K562 (cell line): Measurements from ENCODE around the gene PLCL2. TPM values are rescaled to one million over a fixed set of nuclear protein-coding genes. Genes with fewer than 3 reads are reported as not detected.

Experiments
- ATAC-seq: fragments of 200-7000 bp; cut with Tn5 transposase; 3 replicates; pipeline ENCODE4 v1.9.1; 2020; ENCODE audit warnings: moderate library complexity
- BruUV-seq: library from RNA; stranded (reverse); fragments of 400-500 nt; replicated peaks from 2 replicates; lab custom pipeline; 2021; lab: Mats Ljungman, UMichigan
- CTCF ChIA-PET: fragments of 300-600 bp; formaldehyde crosslinking; extraction: SDS; loops from one replicate; lab custom pipeline; 2021; ENCODE audit warnings: low intra/inter-chr PET ratio; lab: Yijun Ruan, JAX
- POLR2A ChIA-PET: fragments of 300-600, 350-650 bp; sonication (Branson Sonifier 250); formaldehyde crosslinking; extraction: SDS; loops from one replicate; lab custom pipeline; 2021; ENCODE audit warnings: antibody characterized with exemption, inconsistent platforms; lab: Yijun Ruan, JAX
- DNase-seq, 4 experiments: peaks; one replicate each; pipeline versions ENCODE4 v3.0.0 to v3.0.0-alpha.2; 2011 to 2018; ENCODE audit warnings: low spot score in 3 of 4, mixed read lengths in 3 of 4; ENCODE audit errors: extremely low read depth in 1 of 4
- FAIRE-seq: peaks from 2 replicates; lab custom pipeline; 2011; peaks lifted over from hg19 to GRCh38; lab: Jason Lieb, UNC
- H2AFZ ChIP-seq: 2 replicates; pipeline ENCODE4 v1.6.0; 2011; ENCODE audit warnings: low read depth, low read length, control low read depth, inconsistent platforms
- H3K27ac ChIP-seq: fragments of 200-600 bp; 3 replicates; pipeline ENCODE4 v1.8.0; 2011; ENCODE audit warnings: low read depth, mild to moderate bottlenecking, control low read depth, inconsistent platforms, low read length, moderate library complexity, mixed read lengths; ENCODE audit errors: extremely low read depth
- H3K27me3 ChIP-seq, 2 experiments: fragments of 300-600 bp in 1 of 2; 2 replicates in 1 of 2; 3 replicates in 1 of 2; pipeline versions ENCODE4 v1.6.0 to v1.8.0; 2011; ENCODE audit warnings: inconsistent platforms in 2 of 2, low read length in 2 of 2, mild to moderate bottlenecking in 1 of 2, mixed read lengths in 1 of 2, moderate library complexity in 1 of 2; ENCODE audit not compliant: control insufficient read depth in 2 of 2, insufficient read depth in 2 of 2
- H3K36me3 ChIP-seq: fragments of 300-600 bp; 3 replicates; pipeline ENCODE4 v1.8.0; 2011; ENCODE audit warnings: mild to moderate bottlenecking, low read length, inconsistent platforms; ENCODE audit not compliant: control insufficient read depth, insufficient read depth
- H3K4me1 ChIP-seq, 2 experiments: fragments of 200-600 bp in 1 of 2; replicated peaks in 1 of 2; 2 replicates in 1 of 2; 3 replicates in 1 of 2; pipeline versions ENCODE4 v1.5.1 to v1.8.0; 2011; ENCODE audit warnings: inconsistent platforms in 2 of 2, low read length in 2 of 2, mild to moderate bottlenecking in 1 of 2, mixed read lengths in 1 of 2, moderate library complexity in 1 of 2; ENCODE audit not compliant: control insufficient read depth in 2 of 2, insufficient read depth in 2 of 2
- H3K4me2 ChIP-seq: 2 replicates; pipeline ENCODE4 v1.6.1; 2011; ENCODE audit warnings: low read length, control low read depth, inconsistent platforms, mixed read lengths; ENCODE audit not compliant: insufficient read depth
- H3K4me3 ChIP-seq: fragments of 200-600 bp; sonication (generic), shearing (Covaris generic); 2 replicates; pipeline ENCODE4 v1.5.1; 2016; ENCODE audit warnings: control low read depth, inconsistent platforms
- H3K79me2 ChIP-seq: fragments of 200-600 bp; 3 replicates; pipeline ENCODE4 v1.8.0; 2011; ENCODE audit warnings: low read length, inconsistent platforms; ENCODE audit not compliant: control insufficient read depth, insufficient read depth
- H3K9ac ChIP-seq, 2 experiments: 2 replicates each; pipeline versions ENCODE4 v1.6.0 to v1.6.1; 2011; ENCODE audit warnings: low read depth in 2 of 2, low read length in 2 of 2, control low read depth in 1 of 2, inconsistent platforms in 1 of 2, mild to moderate bottlenecking in 1 of 2, mixed read lengths in 1 of 2; ENCODE audit not compliant: insufficient read depth in 1 of 2
- H3K9me1 ChIP-seq: one replicate; pipeline ENCODE4 v1.6.0; 2011; ENCODE audit warnings: inconsistent platforms, mild to moderate bottlenecking, low read length, moderate library complexity; ENCODE audit not compliant: control insufficient read depth, insufficient read depth
- H3K9me3 ChIP-seq: replicated peaks from 2 replicates; pipeline ENCODE4 v1.5.1; 2011; ENCODE audit warnings: low read depth, low read length, inconsistent platforms; ENCODE audit not compliant: control insufficient read depth, insufficient read depth
- H4K20me1 ChIP-seq: replicated peaks from 2 replicates; pipeline ENCODE4 v1.6.1; 2011; ENCODE audit warnings: low read length, inconsistent platforms, mixed read lengths; ENCODE audit not compliant: control insufficient read depth, insufficient read depth
- ATF4 ChIP-seq: fragments of 450-650 bp; formaldehyde crosslinking; IDR thresholded peaks from 2 replicates; pipeline ENCODE4 v1.4.0; 2022; ENCODE audit warnings: mild to moderate bottlenecking, moderate library complexity
- BRF2 ChIP-seq: IDR thresholded peaks from 3 replicates; pipeline ENCODE4 v1.6.1; 2011; ENCODE audit warnings: borderline replicate concordance, mild to moderate bottlenecking; ENCODE audit not compliant: insufficient read length, insufficient read depth
- CSDE1 ChIP-seq, 2 experiments: fragments of 450-650 bp; IDR thresholded peaks; 2 replicates each; pipeline ENCODE4 v1.6.1; 2016; ENCODE audit warnings: mild to moderate bottlenecking in 1 of 2
- ERF ChIP-seq: fragments of 450-650 bp; formaldehyde crosslinking; IDR thresholded peaks from 2 replicates; pipeline ENCODE4 v1.4.0; 2020; ENCODE audit warnings: mild to moderate bottlenecking, mixed read lengths
- ETV1 ChIP-seq: fragments of 450-650 bp; conservative IDR thresholded peaks from 2 replicates; pipeline ENCODE4 v1.6.1; 2016; ENCODE audit warnings: missing genetic modification characterization, control low read depth, low read depth, missing compliant biosample characterization
- EZH2 ChIP-seq: IDR thresholded peaks from 2 replicates; pipeline ENCODE4 v1.6.1; 2012; ENCODE audit warnings: low read depth, mild to moderate bottlenecking, inconsistent platforms, low read length, borderline replicate concordance
- FOSL1 ChIP-seq: fragments of 200-800 bp; sonication (Bioruptor generic); conservative IDR thresholded peaks from 2 replicates; pipeline ENCODE4 v1.6.1; 2016; ENCODE audit warnings: missing genetic modification characterization, missing compliant biosample characterization
- FOXP1 ChIP-seq: sonication (generic); formaldehyde crosslinking; IDR thresholded peaks from 2 replicates; pipeline ENCODE4 v1.8.0; 2022; ENCODE audit warnings: mild to moderate bottlenecking, missing genetic modification reagents
- KLF1 ChIP-seq: fragments of 450-650 bp; IDR thresholded peaks from 2 replicates; pipeline ENCODE4 v1.6.1; 2016; ENCODE audit warnings: missing genetic modification characterization, missing compliant biosample characterization
- MAFK ChIP-seq: IDR thresholded peaks from 2 replicates; pipeline ENCODE4 v1.6.1; 2011; ENCODE audit warnings: low read length, improper control_type of control experiment
- MXI1 ChIP-seq: IDR thresholded peaks from 2 replicates; pipeline ENCODE4 v1.6.1; 2011; ENCODE audit warnings: low read depth, mild to moderate bottlenecking, improper control_type of control experiment, low read length
- MYBL2 ChIP-seq, 2 experiments: fragments of 450-650 bp in 1 of 2; sonication (generic) in 1 of 2; formaldehyde crosslinking in 1 of 2; IDR thresholded peaks; 2 replicates each; pipeline versions ENCODE4 v1.6.1 to v1.8.1; 2017 to 2022; ENCODE audit warnings: borderline replicate concordance in 1 of 2, inconsistent platforms in 1 of 2, low read depth in 1 of 2, mild to moderate bottlenecking in 1 of 2, missing genetic modification reagents in 1 of 2, moderate library complexity in 1 of 2
- NKRF ChIP-seq: fragments of 450-650 bp; IDR thresholded peaks from 2 replicates; pipeline ENCODE4 v1.6.1; 2016; ENCODE audit warnings: borderline replicate concordance
- SMARCE1 ChIP-seq: fragments of 450-650 bp; IDR thresholded peaks from 2 replicates; pipeline ENCODE4 v1.7.1; 2016; ENCODE audit warnings: mild to moderate bottlenecking
- ZC3H4 ChIP-seq: sonication (generic); formaldehyde crosslinking; IDR thresholded peaks from 2 replicates; pipeline ENCODE4 v1.9.0; 2021; ENCODE audit warnings: missing genetic modification reagents, borderline replicate concordance
- ZNF431 ChIP-seq: sonication (generic); formaldehyde crosslinking; IDR thresholded peaks from 2 replicates; pipeline ENCODE4 v1.8.0; 2022; ENCODE audit warnings: mild to moderate bottlenecking, missing genetic modification reagents
- ZNF507 ChIP-seq: conservative IDR thresholded peaks from 2 replicates; pipeline ENCODE4 v1.6.1; 2017; ENCODE audit warnings: missing genetic modification characterization, missing compliant biosample characterization
- WGBS: fragments of 100-300 bp; shearing (Covaris generic); methylation state at CpG from one replicate; pipeline ENCODE4 v1.1.6; 2016; ENCODE audit warnings: low coverage, mixed read lengths; ENCODE audit not compliant: insufficient coverage; ENCODE audit errors: missing lambda C conversion rate; 5-methylcytosine and 5-hydroxymethylcytosine counted together
- in situ Hi-C: fragments of 300-500 bp; cut with MboI; formaldehyde crosslinking; loops from 4 replicates; pipeline ENCODE4 v1.15.0; 2018; ENCODE audit warnings: inconsistent platforms, mixed read lengths
- intact Hi-C: fragments of 100-400 bp; cut with micrococcal nuclease; formaldehyde crosslinking; loops from 2 replicates; pipeline ENCODE4 v1.14.2; 2022
- polyA plus RNA-seq, 8 experiments: library from polyadenylated mRNA; depleted of rRNA in 4 of 8; stranded (reverse) in 5 of 8; unstranded in 3 of 8; fragments of >200 nt; fragmentation: Nextera tagmentation in 2 of 8; fragmentation: Illumina TruSeq in 1 of 8; extraction: Ambion mirVana in 2 of 8; extraction: Trizol in 1 of 8; gene quantifications; 2 replicates each; pipeline versions ENCODE4 v1.2.1 to v1.2.3, GENCODE V29; 2011 to 2014; ENCODE audit warnings: inconsistent platforms in 1 of 8, missing spikeins in 1 of 8
- total RNA-seq, 7 experiments: library from RNA; depleted of rRNA in 6 of 7; stranded (reverse); fragments of >200 nt in 6 of 7; fragmentation: Illumina TruSeq in 2 of 7; extraction: Trizol in 2 of 7; gene quantifications; 2 replicates each; pipeline versions ENCODE4 v1.2.1 to v1.2.3, GENCODE V29; 2011 to 2021; ENCODE audit warnings: low replicate concordance in 1 of 7

Gene PLCL2
- total and polyA plus RNA-seq, 9 of the 15 experiments (the other 6 are each of a cell fraction or from before 2014, with no cell fraction given) = 0.03 to 0.18 (median 0.11) TPM; not detected in 2

- H3K9ac ChIP-seq = no peak overlapping the region
- in situ Hi-C loops = no loop called here
- no peaks in the 10 kb centered on the region for H3K9me3 ChIP-seq
- BruUV-seq = no TSS peak
- TF ChIP-seq ZNF507 (tag) = no peak
- no peak for TF ChIP-seq ATF4 (CRISPR knock-in tag)
- TF ChIP-seq KLF1 = no peak
- no peak for TF ChIP-seq ZC3H4 (CRISPR knock-in tag)
- TF ChIP-seq CSDE1 (IDR thresholded peaks at IDR 0.05) = no peak
- no peak for TF ChIP-seq ERF (CRISPR knock-in tag)
- TF ChIP-seq SMARCE1 = no peak
- no peak for TF ChIP-seq BRF2
- TF ChIP-seq EZH2 = no peak
- TF ChIP-seq FOXP1 (CRISPR knock-in tag) = no peak
- no peak for TF ChIP-seq ETV1 (tag)
- no peak for TF ChIP-seq FOSL1 (tag)
- TF ChIP-seq NKRF = no peak
- TF ChIP-seq ZNF431 = no peak
- no peak for TF ChIP-seq MYBL2 (IDR thresholded peaks at IDR 0.05; ENCODE audit: low read depth)
- no peak for TF ChIP-seq MYBL2 (CRISPR knock-in tag; IDR thresholded peaks at IDR 0.05; ENCODE audit: borderline replicate concordance)
- TF ChIP-seq MAFK = no peak
- no peak for TF ChIP-seq MXI1
- no peaks in the 10 kb centered on the region for H3K36me3 ChIP-seq
- POLR2A ChIA-PET = interaction anchor here (1.0 to 1.1 kb wide), 2 partner anchors 100 to 322 kb away, joined by 3 read pairs; no protein-coding TSS in a partner anchor
- H2AFZ ChIP-seq = no peak overlapping the region
- DNase-seq (no peak), FAIRE-seq (no peak), ATAC-seq (no peak)
- no peak overlapping the region for H3K4me2 ChIP-seq
- H3K9me1 ChIP-seq = no peaks in the 10 kb centered on the region
- intact Hi-C loops = no loop called here
- H4K20me1 ChIP-seq = no peaks in the 10 kb centered on the region
- H3K4me1 ChIP-seq = no peaks in the 10 kb centered on the region
- H3K27me3 ChIP-seq = peaks cover 2 to 5% of the 10 kb centered on the region in 2 experiments; a peak in 2 of 5 replicates
- H3K79me2 ChIP-seq = no peaks in the 10 kb centered on the region
- no peak overlapping the region for H3K27ac ChIP-seq
- CTCF ChIA-PET = no interaction called here
- H3K4me3 ChIP-seq = no peak overlapping the region
- WGBS = 0% methylated on average over 3 of the region's 3 CpGs
These were observed 18.2 kb upstream of the PLCL2 start for GRCh38 chr3:16866571-16866970.
